CD4-positive, alpha-beta T cell treated with Interleukin-2 at 100 ng/mL for 4 hours (primary cell): ENCODE results near the gene GADD45G.
A peak's percentile ranks its signal among the peaks of the same experiment; 100 is the strongest.

Experiments used
- DNase-seq: peaks from one replicate; pipeline ENCODE4 v3.0.0-alpha.2; 2020; ENCODE audit warnings: low spot score

The GADD45G gene

DNA sequence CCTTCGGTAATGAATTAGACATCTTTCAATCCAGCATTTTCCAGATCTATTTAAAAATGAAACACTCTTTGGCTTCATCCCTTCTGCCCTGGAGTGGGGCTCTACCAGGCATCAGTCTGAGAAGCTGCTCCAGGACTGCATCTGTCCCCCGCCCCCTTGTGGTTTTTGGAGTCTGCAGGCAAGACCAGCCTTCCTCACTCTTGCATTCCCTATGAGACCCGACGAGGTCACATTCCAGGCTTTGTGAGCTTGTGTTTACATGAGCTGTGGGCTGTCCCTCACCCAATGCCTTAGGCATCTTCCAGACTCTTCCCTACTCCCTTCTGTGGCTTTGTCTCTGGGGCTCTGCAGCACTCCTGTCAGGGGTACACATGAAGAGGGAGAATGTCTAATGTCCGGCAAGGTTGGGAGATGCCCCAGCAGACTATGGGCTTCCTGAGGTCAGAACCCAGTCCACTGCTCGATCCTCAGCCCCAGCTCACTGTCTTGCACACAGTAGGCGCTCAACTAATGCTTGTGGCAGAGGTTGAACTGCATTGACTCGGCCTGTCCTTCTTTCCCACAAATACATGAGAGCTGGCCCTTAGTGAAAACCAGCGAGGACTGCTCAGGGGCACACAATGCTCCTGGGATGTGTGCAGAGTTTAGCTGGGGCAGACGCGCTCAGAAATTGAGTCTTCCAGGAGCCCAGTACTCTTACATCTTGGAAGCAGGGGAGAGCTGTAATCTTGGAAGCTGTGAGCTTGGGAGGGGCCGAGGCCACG lies 11.7 kb upstream of the GADD45G start:
- DNase-seq: no peak

DNA sequence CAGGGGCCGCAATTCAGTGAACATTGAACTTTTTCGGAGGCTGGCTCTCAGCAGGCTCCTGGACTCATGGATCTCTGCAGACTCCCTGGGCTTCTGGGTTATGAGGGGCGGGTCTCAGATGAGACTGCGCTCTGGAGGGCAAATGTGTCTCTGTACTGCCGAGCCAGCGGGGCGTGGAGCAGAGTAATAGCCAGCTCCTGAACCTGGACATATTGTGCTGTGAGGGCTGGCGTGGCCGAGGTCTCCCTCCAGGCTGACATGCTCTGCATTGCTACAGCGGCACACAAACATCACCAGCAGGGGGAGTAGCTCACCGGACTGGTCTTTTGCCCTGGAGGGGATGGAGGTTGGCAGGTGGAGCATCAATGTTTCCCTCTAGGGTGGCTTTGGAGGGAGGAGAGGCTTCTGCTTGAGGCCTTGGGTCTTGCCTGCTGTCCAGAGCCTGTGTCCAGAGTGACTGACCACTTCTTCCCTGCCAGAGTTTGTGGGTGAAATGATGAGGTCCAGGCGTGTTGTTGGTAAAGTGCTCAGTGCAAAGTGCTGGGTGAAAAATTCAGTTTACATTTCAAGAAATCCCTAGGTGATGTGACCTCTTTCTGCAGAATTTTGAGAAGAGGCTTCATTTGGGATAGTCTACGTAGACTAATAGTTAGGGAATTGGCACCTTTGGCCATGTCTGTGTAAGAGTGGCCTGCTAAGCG lies 10.9 kb upstream of the GADD45G start:
- DNase-seq: peak; percentile 65

DNA sequence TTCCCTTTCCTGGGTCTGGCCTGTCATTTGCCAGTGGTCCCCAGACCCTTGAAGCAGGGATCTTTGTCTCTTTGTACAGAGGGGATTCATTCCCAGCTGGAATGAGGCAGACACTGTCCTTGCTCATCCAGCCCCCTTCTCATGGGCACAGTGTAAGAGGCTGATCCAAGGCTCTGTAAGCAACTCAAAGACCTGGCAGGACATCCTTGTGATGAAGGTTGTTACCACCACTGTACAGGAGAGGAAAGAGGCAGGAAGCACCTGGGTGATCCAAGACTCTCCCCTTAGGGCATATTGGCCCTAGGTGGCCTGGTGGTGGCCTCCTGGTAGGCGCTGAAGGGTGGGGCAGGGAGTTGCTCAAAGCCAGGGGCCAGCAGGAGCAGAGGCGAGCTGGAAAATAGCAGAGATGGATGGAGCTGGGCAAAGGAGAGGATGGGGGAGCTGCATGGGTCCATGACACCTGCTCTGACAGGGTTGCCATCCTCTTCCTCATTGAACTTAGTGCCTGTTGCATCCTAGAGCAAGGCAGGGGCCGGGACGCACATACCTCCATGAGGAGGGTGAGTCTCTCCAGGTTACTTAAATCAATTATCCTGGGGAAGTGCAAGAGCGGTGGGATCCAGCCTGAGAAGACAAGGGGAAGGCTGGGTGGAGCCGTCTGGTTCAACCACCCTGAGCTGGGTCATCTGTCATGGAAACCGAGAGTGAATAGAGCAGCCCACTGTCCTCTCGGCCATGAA lies 9.8 kb upstream of the GADD45G start:
- no peak for DNase-seq

GRCh38 chr9:89595646-89596045 lies 9.2 kb upstream of the GADD45G start:
- DNase-seq: no peak

DNA sequence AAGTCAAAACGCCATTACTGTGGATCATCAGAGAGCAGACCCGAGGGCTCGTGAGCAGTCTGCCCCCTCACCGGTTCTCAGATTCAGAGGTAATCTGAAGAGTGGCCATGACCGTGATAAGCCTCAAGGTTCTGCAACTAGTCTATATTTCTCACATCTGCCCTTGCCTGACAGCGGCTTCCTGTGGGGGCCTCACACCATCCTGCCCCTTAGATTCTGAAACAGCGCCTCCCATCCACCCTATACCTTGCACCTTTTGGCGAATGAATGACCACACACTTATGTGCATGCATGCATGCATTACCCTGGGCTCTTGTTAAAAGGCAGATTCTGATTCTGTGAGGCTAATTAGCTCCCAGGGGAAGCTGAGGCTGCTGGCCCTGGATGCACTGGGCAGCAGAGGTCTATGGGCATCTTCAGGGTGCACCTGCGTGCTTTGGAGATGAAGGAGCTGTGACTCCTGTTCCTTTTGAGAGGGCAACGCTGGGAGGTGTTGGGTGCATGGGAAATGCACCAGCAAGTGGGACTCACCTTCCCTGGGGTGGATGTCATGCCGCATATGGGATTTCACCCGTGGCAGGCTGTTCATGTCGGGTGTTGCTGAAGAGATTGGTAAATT lies 7.8 kb upstream of the GADD45G start:
- no peak for DNase-seq

- DNase-seq: peak; percentile 67
Observed at GRCh38 chr9:89597711-89598362, 7.0 kb upstream of the GADD45G start.

DNA sequence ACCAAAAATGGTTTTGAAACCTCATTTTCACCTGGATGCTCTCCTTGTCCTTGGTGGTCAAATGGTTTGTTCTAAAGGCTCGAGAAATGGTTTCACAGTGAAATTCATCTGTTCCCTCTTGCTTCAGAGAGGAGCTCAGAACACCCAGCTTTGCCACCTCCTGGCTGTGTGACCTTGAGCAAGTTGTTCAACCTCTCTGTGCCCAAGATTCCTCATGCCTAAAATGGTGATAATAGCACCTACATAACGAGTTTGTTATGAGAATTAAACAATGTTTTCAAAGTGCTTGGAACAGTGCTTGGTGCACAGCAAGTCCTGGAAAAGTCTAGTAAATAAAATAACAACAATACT lies 6.5 kb upstream of the GADD45G start:
- DNase-seq: no peak

DNA sequence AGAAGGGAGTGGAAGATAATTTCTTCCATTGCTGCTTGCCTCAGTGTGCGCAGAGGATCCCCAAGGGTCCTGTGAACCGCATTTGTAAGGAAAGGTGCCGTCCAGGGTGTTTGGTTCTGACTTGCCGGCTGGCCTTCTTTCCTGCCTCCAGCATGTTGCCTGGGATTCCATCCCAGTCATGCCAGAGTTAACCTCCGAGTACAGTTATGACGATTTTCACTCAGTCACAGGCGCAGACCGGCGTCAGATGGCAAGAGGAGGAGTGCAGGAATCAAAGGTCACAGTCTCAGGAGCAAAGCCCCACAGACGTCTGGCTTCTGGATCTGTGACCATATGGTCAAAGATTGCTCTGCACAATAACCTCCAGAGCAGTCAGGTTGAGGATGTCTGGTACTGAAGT lies 5.9 kb upstream of the GADD45G start:
- no peak for DNase-seq

GRCh38 chr9:89600831-89601230 lies 4.0 kb upstream of the GADD45G start:
- no peak for DNase-seq

DNA sequence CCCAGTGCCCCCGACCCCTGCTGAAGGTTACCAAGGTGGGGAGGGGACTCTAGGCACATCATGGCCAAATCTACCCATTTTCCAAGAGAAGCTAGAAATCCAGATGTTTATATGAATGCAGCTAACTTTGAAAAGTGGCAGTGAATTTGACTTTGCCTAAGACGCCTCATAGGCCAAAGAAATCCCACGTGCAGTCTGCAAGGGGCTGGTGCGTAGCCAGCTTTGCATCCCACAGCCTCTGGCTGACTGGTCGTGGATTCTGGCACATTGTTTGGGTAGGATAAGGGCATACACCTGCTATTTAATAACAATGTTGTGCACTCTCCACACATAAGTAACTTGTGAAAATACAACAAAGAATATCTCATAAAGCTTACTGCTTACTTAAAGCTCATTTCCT lies 3.5 kb upstream of the GADD45G start:
- DNase-seq: no peak

GRCh38 chr9:89601856-89602562 lies 2.8 kb upstream of the GADD45G start:
- no peak for DNase-seq

DNA sequence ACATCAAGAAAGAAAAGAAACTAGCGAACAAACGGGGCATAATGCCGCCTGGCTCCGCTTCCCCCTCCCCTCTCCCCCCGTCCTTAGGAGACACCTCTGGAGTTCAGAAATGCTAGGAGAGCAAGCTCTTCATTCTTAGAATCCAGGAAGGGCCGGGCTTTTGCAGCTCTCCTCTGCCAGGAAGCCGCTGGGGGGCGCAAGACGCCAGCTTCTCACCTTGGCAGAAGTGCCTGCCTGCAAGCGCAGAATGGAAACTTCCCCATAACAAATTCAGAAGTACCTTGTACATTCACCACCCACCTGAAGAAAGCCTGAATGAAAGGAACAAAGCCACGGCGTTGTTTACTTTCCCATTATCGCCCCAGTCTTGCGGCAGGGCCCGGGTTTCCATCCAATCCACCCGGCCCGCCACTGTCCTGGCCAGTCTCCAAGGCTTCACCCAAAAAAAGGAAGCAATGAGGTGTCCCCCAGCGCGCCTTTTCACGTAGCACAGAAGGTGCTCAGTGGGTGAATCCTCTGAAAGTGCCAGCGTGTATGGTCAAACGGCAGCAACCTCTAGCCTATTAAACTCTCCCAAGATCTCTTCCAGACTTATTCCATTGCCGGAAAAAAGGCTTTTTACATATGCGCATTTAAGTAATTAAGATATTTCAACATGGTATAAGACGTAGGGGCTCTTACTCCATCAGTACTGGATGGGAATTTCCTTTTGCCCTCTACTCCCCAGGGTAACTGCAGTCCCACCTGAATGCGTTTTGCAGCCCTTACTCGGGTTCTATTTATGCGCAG lies 1.6 kb upstream of the GADD45G start:
- peak; percentile 87 for DNase-seq

GRCh38 chr9:89603767-89604665 lies 796 bp upstream of the GADD45G start:
- peak; percentile 42 for DNase-seq

GRCh38 chr9:89605465-89606048 lies 745 bp downstream of the GADD45G start:
- peak; percentile 42 for DNase-seq

- peak; percentile 17 for DNase-seq
Observed at GRCh38 chr9:89606049-89606623, 1.3 kb downstream of the GADD45G start.

DNA sequence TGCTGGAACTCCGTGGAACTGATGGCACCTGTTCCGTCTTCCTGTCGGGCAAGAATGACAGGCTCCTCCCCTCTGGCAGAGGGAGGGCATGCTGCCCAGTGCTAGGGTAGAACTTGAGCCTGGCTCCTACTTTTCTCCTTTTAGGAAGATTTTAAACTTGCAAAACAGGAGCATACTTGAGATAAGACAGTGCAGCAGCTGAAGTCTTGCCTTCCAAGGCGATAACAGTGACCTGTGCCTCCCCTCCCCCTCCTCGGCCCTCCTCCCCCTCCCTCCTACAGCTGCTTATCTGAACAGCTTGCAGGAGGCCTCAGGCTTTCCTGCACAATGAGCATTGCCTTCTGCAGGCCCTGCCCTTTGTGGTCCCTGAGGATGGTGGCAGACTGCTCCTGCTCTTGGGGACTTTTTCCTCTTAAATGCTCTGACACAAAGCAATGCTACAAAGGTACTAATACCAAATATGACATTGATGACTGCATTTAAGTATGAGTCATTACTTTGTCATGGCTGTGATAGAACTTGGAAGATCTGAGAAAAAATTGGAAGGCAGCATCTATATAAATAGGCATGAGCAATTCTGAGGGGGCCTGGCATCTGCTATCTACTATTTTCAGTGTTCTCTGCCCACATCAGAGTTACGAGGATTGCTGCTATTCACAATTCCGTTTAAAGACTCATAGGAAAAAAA lies 2.0 kb downstream of the GADD45G start:
- DNase-seq: peak; percentile 37

DNA sequence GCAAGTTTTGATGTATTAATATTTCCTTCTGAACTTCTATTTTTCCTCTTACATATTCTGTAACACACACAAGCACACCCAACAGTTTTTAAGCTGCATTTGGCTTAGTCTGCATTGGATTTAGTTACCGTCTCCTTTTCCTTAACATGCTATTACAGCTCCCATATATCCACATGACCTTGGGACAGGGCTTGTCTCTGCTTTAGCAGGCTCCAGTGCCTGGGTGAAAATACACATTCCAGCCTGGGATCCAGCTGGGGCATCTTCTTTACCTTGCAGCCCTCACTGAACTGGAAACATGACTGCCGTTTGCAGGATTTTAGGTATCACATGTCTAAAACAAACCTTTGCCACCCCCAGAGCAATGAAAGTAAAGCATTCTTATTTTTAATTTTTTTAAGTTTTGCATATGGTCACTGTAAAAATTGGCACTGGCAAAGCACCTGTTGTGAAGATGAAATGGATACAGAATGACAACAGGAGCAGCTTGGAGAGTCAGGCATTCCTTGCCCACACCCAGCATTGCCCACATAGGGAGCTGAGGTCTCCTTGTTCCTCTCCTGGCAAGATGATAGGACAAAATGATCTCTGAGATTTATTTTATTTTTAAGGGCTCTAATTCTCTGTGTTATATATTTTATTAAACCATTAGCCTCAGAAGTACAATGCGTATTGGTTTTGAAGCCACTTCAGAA lies 4.0 kb downstream of the GADD45G start:
- DNase-seq: no peak
